HepG2 (cell line): ENCODE data around the gene CNNM4. TPM values are rescaled to one million over a fixed set of nuclear protein-coding genes. Genes with fewer than 3 reads are reported as not detected.

ENCODE experiments used
- BRD4 ChIP-seq: sonication (generic); formaldehyde crosslinking; IDR thresholded peaks from 2 replicates; pipeline ENCODE4 v1.4.0; 2020; ENCODE audit warnings: missing genetic modification reagents
- EHMT2 ChIP-seq: fragments of 200-600 bp; sonication (generic); IDR thresholded peaks from 2 replicates; pipeline ENCODE4 v1.7.0; 2017; ENCODE audit warnings: antibody characterized with exemption, low read depth, low read length, borderline replicate concordance
- FOXC1 ChIP-seq: sonication (generic); formaldehyde crosslinking; IDR thresholded peaks from 2 replicates; pipeline ENCODE4 v1.8.0; 2022; ENCODE audit warnings: mild to moderate bottlenecking, missing genetic modification reagents, borderline replicate concordance
- HOXA9 ChIP-seq: sonication (generic); formaldehyde crosslinking; IDR thresholded peaks from 2 replicates; pipeline ENCODE4 v1.8.1; 2022; ENCODE audit warnings: missing genetic modification reagents, mild to moderate bottlenecking, moderate library complexity, borderline replicate concordance
- NFATC3 ChIP-seq: sonication (generic); formaldehyde crosslinking; IDR thresholded peaks from 2 replicates; pipeline ENCODE4 v1.5.1; 2020; ENCODE audit warnings: mild to moderate bottlenecking, missing genetic modification reagents
- NR2F2 ChIP-seq: IDR thresholded peaks from 2 replicates; pipeline ENCODE4 v1.6.1; 2012; ENCODE audit warnings: low read depth, inconsistent platforms, borderline replicate concordance
- RARG ChIP-seq: sonication (generic); formaldehyde crosslinking; IDR thresholded peaks from 2 replicates; pipeline ENCODE4 v1.4.0; 2020; ENCODE audit warnings: low read depth, mild to moderate bottlenecking, missing genetic modification reagents
- TCF7 ChIP-seq: sonication (generic); IDR thresholded peaks from 2 replicates; pipeline ENCODE4 v1.6.1; 2016; ENCODE audit warnings: antibody characterized with exemption, low read depth
- ZFP41 ChIP-seq: sonication (generic); formaldehyde crosslinking; IDR thresholded peaks from 2 replicates; pipeline ENCODE4 v1.4.0; 2020; ENCODE audit warnings: mild to moderate bottlenecking, missing genetic modification reagents, borderline replicate concordance
- ZMYM3 ChIP-seq: sonication (generic); formaldehyde crosslinking; IDR thresholded peaks from 2 replicates; pipeline ENCODE4 v1.5.1; 2020; ENCODE audit warnings: mild to moderate bottlenecking, missing genetic modification reagents
- ZNF205 ChIP-seq: IDR thresholded peaks from 2 replicates; pipeline ENCODE4 v1.6.1; 2018; ENCODE audit warnings: missing biosample characterization, missing genetic modification reagents
- ZNF501 ChIP-seq: sonication (generic); formaldehyde crosslinking; IDR thresholded peaks from 2 replicates; pipeline ENCODE4 v1.5.1; 2020; ENCODE audit warnings: mild to moderate bottlenecking, moderate library complexity, missing genetic modification reagents
- ZNF564 ChIP-seq: sonication (generic); formaldehyde crosslinking; IDR thresholded peaks from 2 replicates; pipeline ENCODE4 v1.8.1; 2023; ENCODE audit warnings: mild to moderate bottlenecking, missing genetic modification reagents
- ZNF616 ChIP-seq: sonication (generic); formaldehyde crosslinking; IDR thresholded peaks from 2 replicates; pipeline ENCODE4 v1.5.0; 2020; ENCODE audit warnings: low read depth, mild to moderate bottlenecking, missing genetic modification reagents
- polyA plus RNA-seq, 8 experiments: library from polyadenylated mRNA; depleted of rRNA in 3 of 8; stranded (reverse) in 7 of 8; unstranded in 1 of 8; fragments of >200 nt; fragmentation: Illumina TruSeq in 4 of 8; extraction: Trizol in 4 of 8; gene quantifications; 2 replicates each; pipeline versions ENCODE4 v1.2.1 to v1.2.3, GENCODE V29; 2011 to 2016; ENCODE audit warnings: low read depth in 4 of 8, missing spikeins in 1 of 8, mixed read lengths in 1 of 8; ENCODE audit not compliant: insufficient read depth in 1 of 8
- total RNA-seq, 5 experiments: library from RNA; depleted of rRNA; stranded (reverse); fragments of >200 nt; fragmentation: Illumina TruSeq; extraction: Trizol; gene quantifications; 2 replicates each; pipeline ENCODE4 v1.2.3, GENCODE V29; 2016; ENCODE audit warnings: low read depth in 1 of 5
- TF ChIP-seq, protein P1 (sequence below): sonication (generic); formaldehyde crosslinking; IDR thresholded peaks from 2 replicates; pipeline ENCODE4 v1.8.1; 2022; ENCODE audit warnings: mild to moderate bottlenecking, missing genetic modification reagents
- TF ChIP-seq, protein P2 (sequence below): sonication (generic); formaldehyde crosslinking; IDR thresholded peaks from 2 replicates; pipeline ENCODE4 v1.4.0; 2020; ENCODE audit warnings: missing genetic modification reagents, borderline replicate concordance
- TF ChIP-seq, protein P3 (sequence below), 2 experiments: sonication (generic) in 1 of 2; formaldehyde crosslinking in 1 of 2; IDR thresholded peaks; 2 replicates each; pipeline versions ENCODE4 v1.4.0 to v1.6.1; 2016 to 2020; ENCODE audit warnings: borderline replicate concordance in 1 of 2, low read depth in 1 of 2, mild to moderate bottlenecking in 1 of 2, missing genetic modification reagents in 1 of 2

Gene CNNM4
- total and polyA plus RNA-seq, 2 of the 13 experiments (the other 11 are each of a cell fraction or from before 2014, with no cell fraction given): 5.9 to 8.4 TPM

DNA sequence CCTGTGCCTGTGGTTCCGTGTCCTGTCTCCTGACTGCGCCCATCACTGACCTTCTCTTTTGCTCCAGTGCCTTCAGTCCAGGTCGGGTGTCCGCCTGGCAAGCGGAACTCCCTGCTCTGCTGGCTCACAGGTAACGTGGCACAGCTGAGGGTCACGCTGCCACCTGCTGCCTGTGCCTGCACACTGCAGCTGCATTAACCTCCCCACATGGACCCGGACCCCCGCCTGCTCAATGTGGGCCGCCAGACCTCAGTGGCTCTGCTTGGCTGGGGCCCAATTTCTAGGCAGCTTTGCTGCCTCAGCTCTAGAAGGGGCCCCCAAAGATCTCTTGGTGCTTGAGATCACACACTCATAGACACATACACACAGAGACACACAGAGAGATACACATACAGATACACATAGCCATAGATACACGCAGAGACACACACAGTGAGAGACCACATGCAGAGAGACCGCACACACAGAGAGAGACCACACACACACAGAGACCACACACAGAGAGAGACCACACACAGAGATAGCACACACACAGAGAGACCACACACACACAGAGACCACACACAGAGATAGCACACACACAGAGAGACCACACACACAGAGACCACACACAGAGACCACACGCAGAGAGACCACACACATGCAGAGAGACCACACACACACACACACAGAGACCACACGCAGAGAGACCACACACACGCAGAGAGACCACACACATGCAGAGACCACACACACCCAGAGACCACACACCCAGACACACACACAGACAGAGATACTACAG, 40.5 kb downstream of the CNNM4 start (continued):
- TF ChIP-seq ZNF205 (CRISPR knock-in tag) (0 out of 2 replicates have a peak, but pooled peaks have one; percentile 33), ZNF564 (CRISPR knock-in tag) (no peak), RARG (CRISPR knock-in tag) (no peak), ZNF501 (CRISPR knock-in tag) (peak; percentile 44; the same call in 1 of the 2 replicates), ZMYM3 (CRISPR knock-in tag) (no peak; the same call in 1 of the 2 replicates), ZNF616 (CRISPR knock-in tag) (no peak), BRD4 (CRISPR knock-in tag) (no peak), ZFP41 (no peak), HOXA9 (CRISPR knock-in tag) (no peak), EHMT2 (no peak), FOXC1 (CRISPR knock-in tag) (no peak), NFATC3 (CRISPR knock-in tag) (no peak), TCF7 (no peak), NR2F2 (no peak)
- TF ChIP-seq, protein P1, sequence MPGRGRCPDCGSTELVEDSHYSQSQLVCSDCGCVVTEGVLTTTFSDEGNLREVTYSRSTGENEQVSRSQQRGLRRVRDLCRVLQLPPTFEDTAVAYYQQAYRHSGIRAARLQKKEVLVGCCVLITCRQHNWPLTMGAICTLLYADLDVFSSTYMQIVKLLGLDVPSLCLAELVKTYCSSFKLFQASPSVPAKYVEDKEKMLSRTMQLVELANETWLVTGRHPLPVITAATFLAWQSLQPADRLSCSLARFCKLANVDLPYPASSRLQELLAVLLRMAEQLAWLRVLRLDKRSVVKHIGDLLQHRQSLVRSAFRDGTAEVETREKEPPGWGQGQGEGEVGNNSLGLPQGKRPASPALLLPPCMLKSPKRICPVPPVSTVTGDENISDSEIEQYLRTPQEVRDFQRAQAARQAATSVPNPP (CRISPR knock-in tag): no peak
- TF ChIP-seq, protein P2, sequence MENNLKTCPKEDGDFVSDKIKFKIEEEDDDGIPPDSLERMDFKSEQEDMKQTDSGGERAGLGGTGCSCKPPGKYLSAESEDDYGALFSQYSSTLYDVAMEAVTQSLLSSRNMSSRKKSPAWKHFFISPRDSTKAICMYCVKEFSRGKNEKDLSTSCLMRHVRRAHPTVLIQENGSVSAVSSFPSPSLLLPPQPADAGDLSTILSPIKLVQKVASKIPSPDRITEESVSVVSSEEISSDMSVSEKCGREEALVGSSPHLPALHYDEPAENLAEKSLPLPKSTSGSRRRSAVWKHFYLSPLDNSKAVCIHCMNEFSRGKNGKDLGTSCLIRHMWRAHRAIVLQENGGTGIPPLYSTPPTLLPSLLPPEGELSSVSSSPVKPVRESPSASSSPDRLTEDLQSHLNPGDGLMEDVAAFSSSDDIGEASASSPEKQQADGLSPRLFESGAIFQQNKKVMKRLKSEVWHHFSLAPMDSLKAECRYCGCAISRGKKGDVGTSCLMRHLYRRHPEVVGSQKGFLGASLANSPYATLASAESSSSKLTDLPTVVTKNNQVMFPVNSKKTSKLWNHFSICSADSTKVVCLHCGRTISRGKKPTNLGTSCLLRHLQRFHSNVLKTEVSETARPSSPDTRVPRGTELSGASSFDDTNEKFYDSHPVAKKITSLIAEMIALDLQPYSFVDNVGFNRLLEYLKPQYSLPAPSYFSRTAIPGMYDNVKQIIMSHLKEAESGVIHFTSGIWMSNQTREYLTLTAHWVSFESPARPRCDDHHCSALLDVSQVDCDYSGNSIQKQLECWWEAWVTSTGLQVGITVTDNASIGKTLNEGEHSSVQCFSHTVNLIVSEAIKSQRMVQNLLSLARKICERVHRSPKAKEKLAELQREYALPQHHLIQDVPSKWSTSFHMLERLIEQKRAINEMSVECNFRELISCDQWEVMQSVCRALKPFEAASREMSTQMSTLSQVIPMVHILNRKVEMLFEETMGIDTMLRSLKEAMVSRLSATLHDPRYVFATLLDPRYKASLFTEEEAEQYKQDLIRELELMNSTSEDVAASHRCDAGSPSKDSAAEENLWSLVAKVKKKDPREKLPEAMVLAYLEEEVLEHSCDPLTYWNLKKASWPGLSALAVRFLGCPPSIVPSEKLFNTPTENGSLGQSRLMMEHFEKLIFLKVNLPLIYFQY (CRISPR knock-in tag): peak; percentile 54; the same call in 1 of the 2 replicates
- TF ChIP-seq, protein P3, sequence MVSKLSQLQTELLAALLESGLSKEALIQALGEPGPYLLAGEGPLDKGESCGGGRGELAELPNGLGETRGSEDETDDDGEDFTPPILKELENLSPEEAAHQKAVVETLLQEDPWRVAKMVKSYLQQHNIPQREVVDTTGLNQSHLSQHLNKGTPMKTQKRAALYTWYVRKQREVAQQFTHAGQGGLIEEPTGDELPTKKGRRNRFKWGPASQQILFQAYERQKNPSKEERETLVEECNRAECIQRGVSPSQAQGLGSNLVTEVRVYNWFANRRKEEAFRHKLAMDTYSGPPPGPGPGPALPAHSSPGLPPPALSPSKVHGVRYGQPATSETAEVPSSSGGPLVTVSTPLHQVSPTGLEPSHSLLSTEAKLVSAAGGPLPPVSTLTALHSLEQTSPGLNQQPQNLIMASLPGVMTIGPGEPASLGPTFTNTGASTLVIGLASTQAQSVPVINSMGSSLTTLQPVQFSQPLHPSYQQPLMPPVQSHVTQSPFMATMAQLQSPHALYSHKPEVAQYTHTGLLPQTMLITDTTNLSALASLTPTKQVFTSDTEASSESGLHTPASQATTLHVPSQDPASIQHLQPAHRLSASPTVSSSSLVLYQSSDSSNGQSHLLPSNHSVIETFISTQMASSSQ (IDR thresholded peaks at IDR 0.05; ENCODE audit: low read depth): no peak
- TF ChIP-seq, protein P3 (CRISPR knock-in tag; IDR thresholded peaks at IDR 0.05; ENCODE audit: borderline replicate concordance): no peak
